CD4-positive, alpha-beta T cell treated with Interleukin-4 for 4 hours (primary cell): Measurements from ENCODE around the gene DCAF8.

Experiments
- DNase-seq: peaks from one replicate; pipeline ENCODE4 v3.0.0-alpha.2; 2020

The DCAF8 gene

GRCh38 chr1:160260406-160261382, 1.7 kb downstream of the DCAF8 start:
- DNase-seq, result no peak

GRCh38 chr1:160258177-160258798, 4.1 kb downstream of the DCAF8 start:
- no peak for DNase-seq

- DNase-seq, result no peak
Observed at GRCh38 chr1:160257411-160258015, 4.8 kb downstream of the DCAF8 start.

GRCh38 chr1:160256396-160257046, 5.8 kb downstream of the DCAF8 start:
- no peak for DNase-seq

GRCh38 chr1:160255781-160256300, 6.5 kb downstream of the DCAF8 start:
- no peak for DNase-seq

GRCh38 chr1:160251687-160252526, 10.4 kb downstream of the DCAF8 start:
- DNase-seq, result peak; percentile 69

GRCh38 chr1:160251011-160251410, 11.3 kb downstream of the DCAF8 start:
- DNase-seq, result no peak

DNA sequence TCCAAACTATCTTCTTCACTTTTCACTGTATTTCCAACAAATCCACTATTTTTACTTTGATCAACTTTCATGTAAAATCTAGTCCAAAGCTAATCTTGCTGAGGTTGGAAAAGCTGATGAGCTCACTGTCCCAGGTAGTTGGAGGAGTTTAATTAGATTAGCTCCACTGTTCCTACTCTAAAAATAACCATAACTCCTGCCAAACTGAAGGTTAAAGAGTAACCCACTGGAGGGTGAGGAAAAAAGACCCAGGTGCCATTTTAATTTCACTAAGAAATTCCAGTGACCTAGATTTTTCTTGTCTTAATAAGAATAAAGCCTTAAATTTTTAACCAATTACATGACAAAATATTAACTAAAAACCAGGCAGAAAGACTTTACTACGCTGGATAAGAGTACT, 15.3 kb downstream of the DCAF8 start:
- DNase-seq, result no peak

DNA sequence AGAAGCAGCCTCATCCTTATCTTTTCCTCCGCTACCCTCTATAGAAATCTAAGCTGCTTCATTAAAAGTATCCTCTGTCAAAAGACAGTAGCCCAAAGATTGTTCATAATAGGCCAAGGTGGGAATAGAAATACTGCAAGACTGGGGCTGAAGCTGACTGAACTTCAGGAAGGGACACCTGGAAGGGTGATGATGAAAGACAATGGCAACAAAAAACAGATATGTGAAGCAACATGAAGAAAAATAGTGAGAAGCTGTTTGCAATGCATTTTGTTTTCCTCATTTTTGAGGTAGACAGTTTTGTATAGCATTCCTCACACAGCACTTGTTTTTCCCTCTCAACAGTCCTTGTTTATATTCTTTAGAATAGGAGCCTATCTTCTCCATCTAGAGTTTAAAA, 16.9 kb downstream of the DCAF8 start:
- no peak for DNase-seq

DNA sequence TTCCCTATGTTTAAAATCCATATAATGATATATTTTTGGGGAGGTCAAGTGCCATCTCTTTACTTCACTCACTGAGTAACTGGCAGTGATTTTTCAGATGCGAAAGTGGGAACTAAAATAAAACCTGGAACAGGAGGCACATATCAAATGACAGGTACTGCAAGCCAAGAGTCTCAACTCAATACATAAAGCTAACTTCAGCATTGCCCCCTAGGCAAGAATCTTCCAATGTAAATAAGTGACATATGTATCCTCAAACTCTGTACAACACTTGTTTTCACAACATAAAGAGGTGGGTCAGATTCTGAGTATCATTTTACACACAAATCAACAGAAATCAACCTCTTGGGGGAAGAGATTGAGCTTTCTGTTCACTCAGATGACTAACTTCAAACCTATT, 18.1 kb downstream of the DCAF8 start:
- no peak for DNase-seq

DNA sequence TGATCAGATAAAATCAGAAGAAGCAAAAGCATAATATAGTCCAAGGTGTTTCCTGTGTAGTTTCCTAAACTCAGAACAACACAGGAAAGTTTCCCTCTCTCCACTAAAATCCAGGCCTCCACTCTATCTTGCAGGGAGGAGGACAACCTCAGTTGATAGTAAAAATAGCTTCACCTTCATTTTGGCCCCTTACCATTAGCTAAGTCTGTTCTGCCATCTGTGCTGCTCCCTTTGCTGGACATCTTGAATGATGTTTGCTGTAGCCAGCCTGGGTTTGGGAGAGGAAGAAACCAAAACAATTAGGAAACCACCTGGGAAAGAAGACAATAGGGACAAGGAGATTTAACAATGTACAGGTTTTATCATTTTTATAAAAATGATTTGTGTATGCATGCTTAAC, 18.6 kb downstream of the DCAF8 start:
- no peak for DNase-seq

DNA sequence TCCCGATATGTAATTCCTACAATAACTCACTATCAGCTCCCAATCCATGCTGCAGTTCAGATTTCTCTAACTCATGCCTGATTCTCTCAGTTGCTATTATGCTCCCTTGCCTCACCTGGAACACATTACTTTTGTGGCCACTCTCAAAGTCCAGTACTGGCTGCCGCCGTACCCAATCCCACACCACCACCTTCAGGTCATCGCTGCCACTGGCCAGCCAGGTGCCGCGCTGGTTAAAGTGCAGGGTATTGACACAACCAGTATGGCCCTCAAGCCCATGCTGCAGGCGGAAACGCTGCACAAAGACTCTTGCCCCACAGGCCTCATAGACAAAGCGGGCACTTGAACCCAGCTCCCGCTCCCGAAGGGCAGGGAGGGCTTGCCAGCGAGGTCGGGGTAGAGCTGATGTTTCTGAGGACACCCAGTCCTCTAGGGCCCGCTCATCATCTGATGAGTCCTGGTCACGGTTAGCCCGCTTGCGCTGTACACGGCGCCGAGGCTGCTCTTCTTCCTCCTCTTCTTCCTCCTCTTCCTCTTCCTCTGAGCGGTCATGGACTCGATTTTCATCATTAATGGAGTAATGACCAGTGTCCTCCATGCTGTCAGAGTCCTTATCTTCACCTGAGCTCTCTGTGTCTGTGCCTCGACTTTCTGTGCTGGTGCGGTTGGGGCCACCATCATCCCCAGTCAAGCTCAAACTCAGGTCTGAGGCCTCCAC, 22.6 kb downstream of the DCAF8 start:
- DNase-seq, result no peak

- no peak for DNase-seq
Observed at GRCh38 chr1:160238408-160238807, 23.9 kb downstream of the DCAF8 start.

DNA sequence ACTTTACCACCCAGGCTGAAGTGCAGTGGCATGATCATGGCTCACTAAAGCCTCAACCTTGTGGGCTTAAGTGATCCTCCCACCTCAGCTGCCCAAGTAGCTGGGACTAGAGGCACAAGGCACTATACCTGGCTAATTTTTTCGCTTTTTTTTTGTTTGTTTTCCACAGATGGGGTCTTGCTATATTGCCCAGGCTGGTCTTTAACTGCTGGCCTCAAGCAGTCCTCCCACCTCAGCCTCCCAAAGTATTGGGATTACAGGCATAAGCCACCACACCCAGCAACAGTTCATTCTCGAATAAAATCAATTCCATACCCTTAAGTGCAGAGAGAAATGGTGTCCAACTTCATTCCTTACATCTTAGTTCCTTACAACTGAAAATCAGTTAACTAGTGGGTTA, 24.8 kb downstream of the DCAF8 start:
- DNase-seq, result no peak

DNA sequence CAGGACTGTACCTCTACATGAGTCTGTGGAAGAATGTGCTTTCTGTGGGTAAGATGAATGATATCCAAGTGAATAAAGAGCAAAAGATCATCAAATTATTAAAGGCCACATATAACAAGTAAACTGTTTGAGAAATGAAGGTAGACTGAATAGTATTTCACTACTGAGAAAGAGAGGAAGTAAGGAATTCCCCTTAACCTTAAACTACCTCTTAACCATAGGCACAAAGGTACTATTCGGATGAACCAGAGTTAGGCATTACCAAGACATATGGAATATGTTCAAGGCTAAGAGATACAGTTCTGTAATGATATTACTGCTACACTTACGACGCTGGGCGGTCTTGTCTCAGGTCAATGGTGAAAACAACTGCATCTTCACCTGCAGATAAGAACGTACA, 25.5 kb downstream of the DCAF8 start:
- DNase-seq, result no peak

GRCh38 chr1:160232911-160233310, 29.4 kb downstream of the DCAF8 start:
- DNase-seq, result peak; percentile 18

GRCh38 chr1:160228431-160228830, 33.9 kb downstream of the DCAF8 start:
- no peak for DNase-seq

DNA sequence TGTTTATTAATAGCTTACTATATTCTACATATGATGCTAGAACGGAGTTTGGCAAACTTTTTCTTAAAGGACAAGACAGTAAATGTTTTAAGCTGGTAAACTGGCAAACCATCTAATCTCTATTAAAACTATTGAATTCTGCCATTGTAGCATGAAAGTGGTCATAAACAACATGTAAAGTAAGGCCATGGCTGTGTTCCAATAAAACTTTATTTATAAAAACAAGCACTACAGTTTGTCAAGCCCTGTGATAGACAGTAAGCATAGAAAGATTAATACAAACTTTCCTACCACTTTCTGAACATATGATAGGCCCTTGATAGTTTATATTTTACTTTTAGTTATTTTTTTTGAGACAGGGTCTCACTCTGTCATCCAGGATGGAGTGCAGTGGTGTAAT, 34.8 kb downstream of the DCAF8 start:
- DNase-seq, result no peak

- DNase-seq, result no peak
Observed at GRCh38 chr1:160227034-160227433, 35.3 kb downstream of the DCAF8 start.

GRCh38 chr1:160226623-160227022, 35.7 kb downstream of the DCAF8 start:
- DNase-seq, result no peak

GRCh38 chr1:160225345-160225744, 37.0 kb downstream of the DCAF8 start:
- DNase-seq, result no peak
